GM12878 (cell line): ENCODE measurements around the gene EEF1AKMT3. TPM values are rescaled to one million over a fixed set of nuclear protein-coding genes. Genes with fewer than 3 reads are reported as not detected.

Experiments
- BACH1 ChIP-seq: fragments of 450-650 bp; IDR thresholded peaks from 2 replicates; pipeline ENCODE4 v1.6.1; 2017; ENCODE audit warnings: mild to moderate bottlenecking, borderline replicate concordance
- BHLHE40 ChIP-seq, 2 experiments: fragments of 450-650 bp in 1 of 2; IDR thresholded peaks; 2 replicates each; pipeline ENCODE4 v1.6.1; 2011 to 2017; ENCODE audit warnings: low read depth in 2 of 2, borderline replicate concordance in 1 of 2, improper control_type of control experiment in 1 of 2, low read length in 1 of 2, mild to moderate bottlenecking in 1 of 2
- CREB1 ChIP-seq: IDR thresholded peaks from 2 replicates; pipeline ENCODE4 v1.6.1; 2012; ENCODE audit warnings: low read depth, mild to moderate bottlenecking, inconsistent platforms
- CREM ChIP-seq: IDR thresholded peaks from 2 replicates; pipeline ENCODE4 v1.6.1; 2014; ENCODE audit warnings: antibody characterized with exemption, low read depth
- E2F4 ChIP-seq: IDR thresholded peaks from 2 replicates; pipeline ENCODE4 v1.6.1; 2012; ENCODE audit warnings: low read depth, low read length, improper control_type of control experiment
- E2F8 ChIP-seq: fragments of 450-650 bp; IDR thresholded peaks from 2 replicates; pipeline ENCODE4 v1.6.1; 2018; ENCODE audit warnings: mild to moderate bottlenecking, low read depth, moderate library complexity; ENCODE audit not compliant: partially characterized antibody
- KAT2A ChIP-seq: conservative IDR thresholded peaks from 2 replicates; pipeline ENCODE4 v1.6.1; 2011; ENCODE audit warnings: low read depth, low read length; ENCODE audit not compliant: control insufficient read depth
- LARP7 ChIP-seq: fragments of 450-650 bp; IDR thresholded peaks from 2 replicates; pipeline ENCODE4 v1.6.1; 2017; ENCODE audit warnings: mild to moderate bottlenecking
- MEF2B ChIP-seq: fragments of 450-650 bp; IDR thresholded peaks from 2 replicates; pipeline ENCODE4 v1.6.1; 2018; ENCODE audit warnings: mild to moderate bottlenecking, moderate library complexity; ENCODE audit not compliant: partially characterized antibody, poor library complexity, severe bottlenecking
- NBN ChIP-seq: fragments of 450-650 bp; IDR thresholded peaks from 2 replicates; pipeline ENCODE4 v1.6.1; 2016
- NR2F1 ChIP-seq: fragments of 450-650 bp; conservative IDR thresholded peaks from 2 replicates; pipeline ENCODE4 v1.6.1; 2017; ENCODE audit warnings: mild to moderate bottlenecking
- PAX5 ChIP-seq: IDR thresholded peaks from 2 replicates; pipeline ENCODE4 v1.6.1; 2011; ENCODE audit warnings: low read depth, low read length, borderline replicate concordance
- PKNOX1 ChIP-seq: fragments of 450-650 bp; IDR thresholded peaks from 2 replicates; pipeline ENCODE4 v1.6.1; 2016; ENCODE audit warnings: mild to moderate bottlenecking
- POU2F2 ChIP-seq: IDR thresholded peaks from 3 replicates; pipeline ENCODE4 v1.6.1; 2011; ENCODE audit warnings: low read depth, mild to moderate bottlenecking, low read length, borderline replicate concordance
- RB1 ChIP-seq: fragments of 450-650 bp; formaldehyde crosslinking; IDR thresholded peaks from 2 replicates; pipeline ENCODE4 v1.6.1; 2017; ENCODE audit warnings: mild to moderate bottlenecking, borderline replicate concordance
- SMARCA5 ChIP-seq: fragments of 450-650 bp; IDR thresholded peaks from 2 replicates; pipeline ENCODE4 v1.6.1; 2017; ENCODE audit warnings: mild to moderate bottlenecking
- SRF ChIP-seq, 2 experiments: IDR thresholded peaks; 2 replicates each; pipeline ENCODE4 v1.6.1; 2011; ENCODE audit warnings: low read depth in 2 of 2, low read length in 2 of 2, mild to moderate bottlenecking in 1 of 2, moderate library complexity in 1 of 2
- SUZ12 ChIP-seq: fragments of 200-600 bp; sonication (generic); IDR thresholded peaks from one replicate; pipeline ENCODE4 v1.6.1; 2018; ENCODE audit warnings: antibody characterized with exemption, mild to moderate bottlenecking; ENCODE audit not compliant: unreplicated experiment
- TAF1 ChIP-seq: IDR thresholded peaks from 2 replicates; pipeline ENCODE4 v1.6.1; 2011; ENCODE audit warnings: mild to moderate bottlenecking, low read depth, low read length, borderline replicate concordance
- YY1 ChIP-seq: IDR thresholded peaks from 2 replicates; pipeline ENCODE4 v1.6.1; 2011; ENCODE audit warnings: low read depth, mild to moderate bottlenecking, low read length
- ZBTB40 ChIP-seq: fragments of 450-650 bp; IDR thresholded peaks from 2 replicates; pipeline ENCODE4 v1.6.1; 2016; ENCODE audit warnings: mild to moderate bottlenecking, moderate library complexity, borderline replicate concordance
- ZNF217 ChIP-seq: fragments of 450-650 bp; IDR thresholded peaks from 2 replicates; pipeline ENCODE4 v1.6.1; 2017; ENCODE audit warnings: antibody characterized with exemption, mild to moderate bottlenecking
- polyA plus RNA-seq, 11 experiments: library from polyadenylated mRNA; depleted of rRNA in 4 of 11; unstranded in 6 of 11; stranded (reverse) in 5 of 11; fragments of >200 nt; fragmentation: Nextera tagmentation in 4 of 11; fragmentation: Illumina TruSeq in 1 of 11; extraction: Ambion mirVana in 4 of 11; extraction: Trizol in 1 of 11; gene quantifications; 1 replicate in 1 of 11; 2 replicates in 10 of 11; pipeline versions ENCODE4 v1.2.1 to v1.2.3, GENCODE V29; 2011 to 2016; ENCODE audit warnings: inconsistent platforms in 2 of 11, missing spikeins in 2 of 11, low read depth in 1 of 11
- total RNA-seq, 4 experiments: library from RNA; depleted of rRNA in 3 of 4; stranded (reverse); fragments of >200 nt in 3 of 4; fragmentation: Illumina TruSeq in 1 of 4; extraction: Trizol in 1 of 4; gene quantifications; 2 replicates each; pipeline versions ENCODE4 v1.2.1 to v1.2.3, GENCODE V29; 2013 to 2021

The EEF1AKMT3 gene
- total and polyA plus RNA-seq, 10 of the 15 experiments (the other 5 are each of a cell fraction or from before 2014, with no cell fraction given): 1.2 to 8.2 (median 3.5) TPM

DNA sequence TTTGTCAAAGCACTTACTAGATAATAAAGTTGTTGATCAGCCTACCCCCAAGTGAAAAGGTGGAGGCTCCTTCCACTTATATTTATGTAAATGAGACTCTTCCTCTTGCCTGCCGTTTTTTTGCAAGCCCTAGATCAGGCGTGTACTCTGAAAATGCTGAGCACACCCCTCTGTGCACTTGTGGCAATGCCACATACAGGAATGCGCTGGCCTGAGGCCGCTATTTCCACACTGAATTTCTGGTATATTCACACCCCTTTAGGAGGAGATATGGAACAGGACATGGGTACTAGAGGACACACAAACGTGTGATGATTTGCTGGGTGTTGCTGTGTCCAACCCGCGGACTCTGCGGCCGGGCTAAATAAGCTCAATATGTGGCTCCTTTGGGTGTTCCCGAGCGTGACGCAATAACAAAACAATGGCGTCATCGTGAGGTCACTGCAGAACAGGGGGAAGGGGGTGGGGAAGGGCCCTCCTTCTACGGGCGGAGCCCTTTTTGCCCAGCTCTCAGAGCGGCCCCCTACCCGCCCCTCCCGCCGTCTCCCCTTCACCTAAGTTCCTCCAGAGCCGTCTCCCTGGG is 28.1 kb upstream of the EEF1AKMT3 start (continued):
- TF ChIP-seq ZNF217 (0 out of 2 replicates have a peak, but pooled peaks have one; percentile 19), NBN (peak; percentile 97), CREM (peak; percentile 98), TAF1 (no peak), KAT2A (no peak), MEF2B (peak; percentile 25), E2F4 (no peak), POU2F2 (peak; percentile 8; the same call in 1 of the 3 replicates), ZBTB40 (peak; percentile 50), PAX5 (peak; percentile 59; the same call in 1 of the 2 replicates), LARP7 (peak; percentile 48; the same call in 1 of the 2 replicates), YY1 (peak; percentile 66), BACH1 (0 out of 2 replicates have a peak, but pooled peaks have one; percentile 42), E2F8 (peak; percentile 22), CREB1 (peak; percentile 99), RB1 (peak; percentile 56; the same call in 1 of the 2 replicates), SUZ12 (no peak), NR2F1 (0 out of 2 replicates have a peak, but pooled peaks have one; percentile 8), SMARCA5 (peak; percentile 73; the same call in 1 of the 2 replicates), BHLHE40 (IDR thresholded peaks at IDR 0.05; ENCODE audit: borderline replicate concordance in 1 of 2, low read depth in 2 of 2, low read length in 1 of 2) (0 out of 4 replicates have a peak, but pooled peaks of 1 of the 2 experiments have one; percentile 4), SRF (IDR thresholded peaks at IDR 0.05; ENCODE audit: low read depth in 2 of 2, low read length in 2 of 2) (0 out of 4 replicates have a peak, but pooled peaks of 1 of the 2 experiments have one; percentile 13), PKNOX1 (no peak)
